Thyroid gland (tissue), 4 donors: ENCODE measurements around the gene PI4K2A.

Source experiments
- CTCF ChIP-seq, 6 experiments: fragments of 200-600 bp in 3 of 6; fragments of 450-650 bp in 3 of 6; sonication (generic) in 3 of 6; IDR thresholded peaks; one replicate each; pipeline ENCODE4 v1.5.1; 2016 to 2019; ENCODE audit warnings: antibody characterized with exemption in 6 of 6, mild to moderate bottlenecking in 2 of 6, inconsistent platforms in 1 of 6, moderate library complexity in 1 of 6
- POLR2A ChIP-seq, 2 donors: fragments of 450-650 bp; IDR thresholded peaks; one replicate each; pipeline ENCODE4 v1.6.1; 2017; ENCODE audit warnings: antibody characterized with exemption in 2 of 2, mild to moderate bottlenecking in 2 of 2, moderate library complexity in 1 of 2

GRCh38 chr10:97704341-97704740, 63.9 kb downstream of the PI4K2A start:
- TF ChIP-seq CTCF (IDR thresholded peaks at IDR 0.05) (no peak), POLR2A (IDR thresholded peaks at IDR 0.05) (no peak)
